GM19395 (cell line): ENCODE data around the gene ZNF454.

Source experiments
- ATAC-seq: cut with Tn5 transposase; IDR thresholded peaks from one replicate; pipeline ENCODE4 v1.9.1; 2021; ENCODE audit warnings: mild to moderate bottlenecking, moderate library complexity; ENCODE audit not compliant: unreplicated experiment

Gene ZNF454

DNA sequence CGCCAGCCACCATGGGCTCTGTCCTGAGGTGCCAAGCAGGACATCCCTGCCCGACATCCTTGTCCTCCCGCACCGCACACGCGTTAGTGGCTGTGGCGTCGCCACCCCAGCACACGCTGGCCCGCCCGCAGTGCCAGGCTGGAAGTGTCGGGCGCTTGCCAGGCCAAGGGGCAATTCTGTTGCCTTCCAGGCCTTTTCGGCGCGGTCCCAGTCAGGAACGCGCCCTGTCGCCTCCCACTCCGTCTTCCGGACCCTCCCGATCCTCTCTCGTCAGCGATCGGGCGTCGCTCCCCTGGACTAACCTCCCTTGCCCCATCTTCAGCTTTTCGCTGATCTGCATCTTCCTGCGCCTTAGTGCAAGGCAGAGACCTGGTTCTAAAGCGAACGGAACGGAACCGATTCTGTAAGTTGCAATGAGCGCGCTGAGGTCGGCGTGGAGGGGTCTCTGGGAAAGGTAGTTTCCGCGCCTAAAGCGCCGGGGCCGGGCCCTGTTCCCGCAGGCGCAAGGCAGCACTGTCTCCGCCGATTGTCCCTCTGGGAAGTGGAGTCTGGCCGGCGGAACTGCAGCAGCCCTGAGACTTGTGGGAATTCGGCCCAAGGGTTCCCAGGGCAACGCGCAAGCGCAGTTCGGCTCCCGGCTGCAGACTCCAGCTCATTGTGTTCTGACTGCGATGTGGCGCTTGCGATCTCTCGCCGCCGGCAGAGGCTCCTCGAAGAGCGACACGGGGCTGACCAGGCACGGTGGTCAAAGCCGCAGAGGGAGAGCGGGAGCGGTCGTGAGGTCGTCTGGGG is at the start of gene ZNF454:
TSS of gene ZNF454 (plus strand) at position 630 of the 792 bp plus-strand sequence. CDS start 1,594 bp downstream, outside the sequence.
- ATAC-seq: no peak

DNA sequence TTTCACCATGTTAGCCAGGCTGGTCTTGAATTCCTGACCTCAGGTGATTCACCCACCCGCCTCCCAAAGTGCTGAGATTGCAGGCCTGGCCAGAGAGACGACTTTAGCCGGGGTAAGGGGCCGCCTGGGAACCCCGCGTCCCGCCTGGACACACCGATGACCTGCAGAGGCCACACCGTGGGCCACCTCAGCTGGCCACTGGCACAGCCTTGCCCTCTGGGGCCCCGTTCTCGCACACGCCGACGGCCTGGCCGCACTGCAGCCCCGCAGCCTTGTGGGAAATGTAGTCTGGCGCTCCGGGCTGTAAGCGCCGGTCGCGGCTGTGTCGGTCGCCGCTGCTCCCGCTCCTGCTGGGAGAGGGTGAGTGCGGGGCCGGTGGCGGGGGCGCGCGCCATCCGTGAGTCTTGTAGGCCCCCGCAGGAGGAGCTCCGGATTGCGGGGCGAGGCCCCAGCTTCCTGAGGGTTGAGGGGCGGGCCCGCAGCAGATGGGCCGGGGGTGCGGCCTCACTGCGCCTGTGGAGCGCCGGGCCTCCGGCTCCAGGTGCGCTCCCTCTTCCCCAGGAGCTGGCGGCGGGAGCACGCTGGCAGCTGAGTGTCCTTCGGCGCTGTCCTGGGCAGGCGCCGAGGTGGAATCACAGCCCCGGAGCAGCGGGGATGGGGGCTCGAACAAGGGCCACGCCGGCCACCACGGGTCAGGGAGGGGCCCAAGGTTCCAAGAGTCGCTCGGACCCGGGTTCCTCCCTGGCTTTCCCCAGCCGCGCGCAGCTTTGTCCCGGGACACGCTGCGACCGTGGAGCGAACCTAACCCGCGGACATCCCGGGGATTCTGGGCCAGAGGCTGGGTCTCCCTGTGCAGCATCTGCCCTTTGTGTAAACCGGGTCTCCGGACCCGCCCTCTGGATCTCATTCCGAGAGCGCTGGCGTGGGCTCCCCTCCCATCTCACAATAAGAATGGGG is 45.1 kb upstream of the ZNF454 start, which contains the start of gene ZFP2:
TSS of gene ZFP2 (plus strand) at position 299 of the 957 bp plus-strand sequence. CDS start 35,401 bp downstream, outside the sequence.
- no peak for ATAC-seq

DNA sequence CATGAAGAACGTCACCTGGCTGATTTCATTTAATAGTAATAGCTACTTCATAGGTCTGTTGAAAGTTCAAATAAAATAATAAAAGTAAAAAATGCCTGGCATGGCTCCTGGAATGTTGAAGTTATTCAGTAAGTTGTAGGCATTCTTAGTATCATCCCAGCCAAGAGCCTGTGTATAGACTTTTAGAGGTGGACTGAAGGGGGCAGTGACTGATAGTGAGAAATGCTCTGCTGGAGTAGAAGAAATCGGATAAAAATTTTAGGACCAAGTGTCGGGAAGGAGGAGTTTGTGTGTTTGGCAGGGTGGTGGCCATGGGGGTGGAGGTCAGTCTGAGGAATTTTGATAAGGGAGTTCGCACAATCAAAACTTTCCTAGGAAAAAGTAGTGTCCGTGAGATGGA is 41.7 kb upstream of the ZNF454 start:
- no peak for ATAC-seq

DNA sequence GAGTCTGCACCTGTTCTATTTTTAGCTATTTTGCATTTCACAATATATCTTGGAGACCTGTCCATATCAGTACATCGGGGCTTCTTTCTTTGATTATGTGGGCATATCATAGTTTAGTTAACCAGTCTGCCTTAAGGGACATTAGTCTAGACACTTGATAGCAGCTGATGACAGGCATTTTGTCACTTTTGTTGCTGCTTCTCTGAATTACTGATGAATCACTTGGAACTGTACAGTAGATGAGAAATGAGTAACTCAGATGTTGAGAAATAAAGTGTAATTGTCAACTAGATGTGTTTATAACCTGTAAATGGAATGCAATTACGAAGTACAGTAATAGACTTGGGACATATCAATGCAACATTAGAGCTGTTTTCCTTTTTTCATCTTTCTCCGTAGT is 38.1 kb upstream of the ZNF454 start:
- ATAC-seq: no peak

DNA sequence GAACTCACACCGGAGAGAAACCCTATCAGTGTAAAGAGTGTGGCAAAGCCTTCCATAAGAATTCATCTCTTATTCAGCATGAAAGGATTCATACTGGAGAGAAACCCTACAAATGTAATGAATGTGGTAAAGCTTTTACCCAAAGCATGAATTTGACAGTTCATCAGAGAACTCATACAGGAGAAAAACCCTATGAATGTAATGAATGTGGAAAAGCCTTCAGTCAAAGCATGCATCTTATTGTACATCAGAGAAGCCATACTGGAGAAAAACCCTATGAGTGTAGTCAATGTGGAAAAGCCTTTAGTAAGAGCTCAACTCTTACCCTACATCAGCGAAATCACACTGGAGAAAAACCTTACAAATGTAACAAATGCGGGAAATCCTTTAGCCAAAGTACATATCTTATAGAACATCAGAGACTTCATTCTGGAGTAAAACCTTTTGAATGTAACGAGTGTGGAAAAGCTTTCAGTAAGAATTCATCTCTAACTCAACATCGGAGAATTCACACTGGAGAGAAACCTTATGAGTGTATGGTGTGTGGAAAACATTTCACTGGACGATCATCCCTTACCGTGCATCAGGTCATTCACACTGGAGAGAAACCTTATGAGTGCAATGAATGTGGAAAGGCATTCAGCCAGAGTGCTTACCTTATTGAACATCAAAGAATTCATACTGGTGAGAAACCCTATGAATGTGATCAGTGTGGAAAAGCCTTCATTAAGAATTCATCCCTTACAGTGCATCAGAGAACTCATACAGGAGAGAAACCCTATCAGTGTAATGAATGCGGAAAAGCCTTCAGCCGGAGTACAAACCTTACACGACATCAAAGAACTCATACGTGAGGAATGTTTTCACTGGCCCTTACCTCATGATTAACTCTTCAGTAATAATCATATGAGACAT is 8.9 kb upstream of the ZNF454 start:
- ATAC-seq: no peak

DNA sequence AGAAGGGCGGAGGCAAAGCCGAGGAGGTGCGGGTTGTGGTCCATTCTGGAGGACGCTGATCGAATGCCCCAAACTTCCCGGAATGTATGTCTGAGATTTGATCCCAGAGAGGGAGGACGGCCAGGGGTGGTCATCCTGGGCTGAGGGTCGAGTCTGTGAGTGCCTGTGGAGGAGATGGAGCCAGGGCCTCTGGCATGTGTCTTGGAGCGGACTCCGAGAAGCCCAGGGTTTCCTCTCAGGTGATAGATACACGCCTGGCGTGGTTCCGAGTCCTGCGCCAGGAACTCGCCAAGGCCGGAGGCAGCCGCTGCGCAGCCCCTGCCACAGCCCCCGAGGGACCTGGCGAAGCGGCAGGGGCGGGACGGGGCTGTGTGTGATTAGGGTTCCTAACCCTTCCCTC is 363 bp downstream of the ZNF454 start:
- ATAC-seq: no peak

DNA sequence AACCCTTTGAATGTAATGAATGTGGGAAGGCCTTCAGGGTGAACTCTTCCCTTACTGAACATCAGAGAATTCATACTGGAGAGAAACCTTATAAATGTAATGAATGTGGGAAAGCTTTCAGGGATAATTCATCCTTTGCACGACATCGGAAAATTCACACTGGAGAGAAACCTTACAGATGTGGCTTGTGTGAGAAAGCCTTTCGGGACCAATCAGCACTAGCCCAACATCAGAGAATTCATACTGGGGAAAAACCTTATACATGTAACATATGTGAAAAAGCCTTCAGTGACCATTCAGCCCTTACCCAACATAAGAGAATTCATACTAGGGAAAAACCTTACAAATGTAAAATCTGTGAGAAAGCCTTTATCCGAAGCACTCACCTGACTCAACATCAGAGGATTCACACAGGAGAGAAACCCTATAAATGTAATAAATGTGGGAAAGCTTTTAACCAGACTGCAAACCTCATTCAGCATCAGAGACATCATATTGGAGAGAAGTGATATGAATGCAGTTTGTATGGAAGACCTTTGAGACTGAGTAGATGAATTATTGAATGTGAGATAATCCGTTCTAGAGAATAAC is 24.6 kb downstream of the ZNF454 start:
- ATAC-seq: no peak

DNA sequence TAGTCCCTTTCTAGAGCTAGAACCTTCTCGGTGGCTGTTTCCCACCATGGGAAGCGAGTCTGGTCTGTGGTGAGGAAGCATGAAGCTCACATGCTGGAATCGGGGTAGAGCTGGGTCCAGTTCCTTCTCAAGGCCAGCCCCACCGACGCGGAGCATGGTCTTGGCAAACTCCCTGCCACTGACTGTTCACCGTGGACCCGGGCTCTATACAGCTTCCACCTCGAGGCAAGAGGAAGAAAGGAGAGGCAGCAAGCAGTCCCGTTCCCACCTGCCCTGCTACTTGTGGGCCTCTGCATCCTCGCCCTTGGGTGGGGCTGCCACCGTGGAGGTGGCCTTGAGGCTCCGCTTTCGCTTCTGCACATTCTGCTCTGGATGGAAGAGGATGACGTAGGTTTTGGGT is 40.4 kb downstream of the ZNF454 start:
- ATAC-seq: no peak

DNA sequence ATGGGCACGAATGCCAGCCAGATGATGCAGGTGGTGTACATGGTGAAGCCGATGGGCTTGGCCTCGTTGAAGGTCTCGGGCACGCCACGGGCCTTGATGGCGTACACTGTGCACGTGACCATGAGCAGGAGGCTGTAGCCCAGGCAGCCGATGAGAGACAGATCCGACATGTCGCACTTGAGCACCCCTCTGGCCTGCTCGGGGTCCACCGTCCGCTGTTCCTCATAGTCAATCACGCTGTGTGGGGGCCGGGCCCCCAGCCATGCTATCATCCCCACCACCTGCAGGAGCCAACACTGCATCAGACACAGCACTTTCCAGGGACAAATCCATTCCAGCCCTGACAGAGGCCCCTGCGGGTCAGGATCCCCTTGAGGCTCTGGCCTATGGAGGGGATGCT is 41.9 kb downstream of the ZNF454 start:
- ATAC-seq: no peak

DNA sequence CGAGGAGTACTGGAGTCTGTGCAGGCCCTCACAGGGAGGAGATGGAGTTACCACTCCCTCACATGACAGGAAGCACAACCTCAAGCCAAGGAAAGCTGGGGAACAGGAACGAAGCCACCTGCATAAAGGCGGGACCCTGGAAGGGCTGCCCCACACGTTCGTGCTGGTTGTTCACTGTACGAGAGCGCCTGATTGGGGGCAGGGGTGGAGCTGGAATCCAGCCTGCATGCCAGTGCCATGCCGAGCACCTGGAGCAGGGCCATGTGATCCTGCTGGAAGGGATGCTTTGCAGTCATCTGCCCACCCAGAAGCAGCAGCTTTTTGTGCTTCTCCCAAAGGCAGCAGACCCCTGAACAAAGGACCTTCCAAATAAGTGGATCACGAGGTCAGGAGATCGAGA is 42.7 kb downstream of the ZNF454 start:
- ATAC-seq: no peak

DNA sequence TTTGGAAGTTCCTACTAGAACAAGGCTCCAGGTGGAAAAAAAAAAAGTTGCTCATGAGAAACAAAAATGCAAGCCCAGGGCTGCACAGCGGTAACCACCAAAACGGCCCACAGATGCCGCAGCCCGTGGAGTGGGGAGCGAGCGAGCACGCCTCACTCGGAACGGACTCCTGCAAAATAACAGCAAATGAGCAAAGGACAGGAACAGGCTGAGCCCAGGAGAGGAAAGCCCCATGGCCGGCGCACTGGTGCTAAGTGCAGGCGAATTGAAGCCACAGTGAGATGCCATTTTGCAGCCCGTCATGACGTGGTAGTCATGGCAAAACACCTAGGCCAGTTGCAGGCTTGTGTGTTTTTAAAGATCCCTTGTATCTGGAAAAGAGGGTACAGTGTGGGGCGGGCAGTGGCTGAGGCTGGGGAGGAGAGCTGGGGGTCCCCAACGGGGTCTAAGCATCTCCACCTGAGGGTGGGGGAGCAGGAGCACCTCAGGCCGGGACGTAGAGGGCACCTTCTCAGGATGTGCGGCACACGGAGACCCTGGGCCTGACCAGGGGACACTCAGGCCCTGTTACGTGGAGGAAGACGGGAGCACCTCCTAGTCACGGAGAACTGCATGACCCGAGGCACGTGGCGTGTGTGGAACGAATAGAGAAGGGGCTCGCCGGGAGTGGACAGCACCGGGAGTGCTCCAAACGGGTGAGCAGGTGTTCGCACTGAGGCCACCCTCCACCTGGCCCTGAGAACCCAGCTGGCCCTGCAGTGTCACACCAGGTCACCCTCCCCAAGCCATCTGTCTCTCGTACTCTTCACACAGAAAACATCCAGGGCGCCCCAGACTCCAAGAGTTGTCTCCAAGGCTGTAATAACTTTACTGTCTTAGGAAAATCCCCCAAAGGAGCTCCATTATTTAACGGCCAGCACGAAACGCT is 43.4 kb downstream of the ZNF454 start:
- no peak for ATAC-seq

DNA sequence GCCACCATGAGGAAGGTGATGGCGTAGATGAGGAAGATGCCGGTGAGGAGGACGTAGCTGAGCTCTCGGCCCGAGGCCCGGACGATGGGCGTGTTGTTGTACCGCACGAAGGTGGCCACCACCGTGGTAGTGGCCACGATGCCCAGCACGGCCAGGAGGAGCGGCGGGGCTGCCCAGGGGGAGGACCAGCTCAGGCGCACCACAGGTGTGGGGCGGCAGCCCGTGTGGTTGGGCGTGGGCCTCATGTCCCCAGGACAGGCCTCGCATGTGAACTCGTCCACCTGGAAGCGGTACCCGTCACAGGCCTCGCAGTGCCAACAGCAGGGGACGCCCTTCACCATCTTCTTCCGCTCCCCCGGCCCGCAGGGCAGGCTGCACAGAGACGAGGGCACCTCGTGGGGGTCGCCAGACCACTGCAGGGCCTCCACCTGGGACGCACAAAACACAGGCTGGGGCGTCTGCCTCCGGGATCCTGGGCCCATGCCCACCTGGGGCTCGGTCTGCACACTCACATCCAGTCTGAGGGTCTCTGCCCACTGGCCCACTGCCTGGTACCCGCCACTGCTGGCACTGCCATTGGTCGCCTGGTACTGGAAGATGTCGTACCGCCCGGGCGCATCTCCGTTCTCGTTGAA is 45.4 kb downstream of the ZNF454 start:
- no peak for ATAC-seq

DNA sequence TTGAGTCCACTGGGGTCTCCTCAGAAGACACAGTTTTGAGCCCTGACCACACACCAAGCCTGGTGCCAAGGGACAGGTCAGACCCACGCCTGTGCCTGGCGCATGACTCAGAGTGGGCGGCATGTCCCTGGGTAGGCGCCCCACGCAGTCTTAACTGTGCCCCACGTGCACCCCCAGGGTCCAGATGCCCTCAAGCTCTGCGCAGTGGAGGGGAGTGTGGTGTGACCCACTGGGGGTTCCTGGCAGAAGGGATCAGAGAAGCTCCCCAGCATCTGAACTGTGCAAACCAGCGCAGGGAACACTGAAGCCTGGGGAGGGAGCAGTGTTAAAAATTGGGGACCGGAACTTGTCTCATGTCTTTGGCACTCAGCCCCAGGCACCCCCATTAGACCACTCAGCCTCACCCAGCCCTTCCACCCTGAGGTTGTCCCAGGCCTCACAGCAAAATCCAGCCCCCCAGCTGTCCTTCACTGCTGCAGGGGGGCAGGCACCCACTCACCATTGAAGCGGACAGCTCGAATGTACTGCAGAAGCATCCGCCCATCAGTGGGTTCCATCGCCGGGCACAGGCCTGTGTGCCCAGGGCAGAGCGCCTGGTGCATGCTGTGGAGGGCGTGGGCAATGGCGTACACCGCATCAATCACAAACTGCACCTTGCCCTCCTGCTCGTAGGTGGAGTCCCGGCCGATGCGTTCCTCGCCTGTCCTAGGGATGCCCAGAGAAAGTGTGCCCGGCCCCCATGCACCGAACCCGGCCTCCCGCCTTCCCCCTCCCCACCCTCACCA is 47.6 kb downstream of the ZNF454 start:
- ATAC-seq: no peak

DNA sequence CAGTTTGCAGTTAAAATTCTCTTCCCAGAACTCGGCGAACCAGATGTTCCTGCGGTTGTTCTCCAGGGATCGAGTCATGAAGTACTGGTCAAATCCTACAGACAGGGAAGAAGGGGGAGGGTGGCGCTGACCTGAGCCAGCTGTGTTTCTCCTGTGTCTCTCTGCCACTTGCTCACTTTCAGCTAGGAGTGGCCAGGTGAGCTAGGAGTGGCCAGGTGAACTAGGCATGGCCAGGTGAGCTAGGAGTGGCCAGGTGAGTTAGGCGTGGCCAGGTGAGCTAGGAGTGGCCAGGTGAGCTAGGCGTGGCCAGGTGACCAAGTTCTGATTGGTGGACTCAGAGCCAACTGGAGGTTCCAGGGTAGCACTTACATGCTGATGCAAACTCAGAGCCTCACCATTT is 48.3 kb downstream of the ZNF454 start:
- ATAC-seq: no peak

DNA sequence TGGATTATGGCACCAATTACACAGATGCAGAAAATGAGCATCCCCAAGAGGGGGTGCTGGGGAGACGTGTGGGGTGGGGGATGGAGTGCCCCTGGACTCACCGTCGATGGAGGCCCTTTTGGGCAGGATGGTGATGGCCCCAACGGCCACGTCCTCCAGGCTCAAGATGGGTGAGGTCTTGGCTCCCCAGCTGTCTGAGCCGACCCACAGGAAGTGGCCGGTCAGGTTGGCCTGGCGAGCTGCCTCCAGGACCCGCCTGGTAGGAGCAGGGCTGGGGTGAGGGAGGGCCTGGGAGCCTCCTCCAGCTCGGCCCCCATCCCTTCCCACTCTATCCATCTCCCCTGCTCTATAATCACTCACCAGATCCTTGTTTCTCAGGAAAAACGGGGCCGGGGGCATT is 49.5 kb downstream of the ZNF454 start:
- ATAC-seq: no peak

DNA sequence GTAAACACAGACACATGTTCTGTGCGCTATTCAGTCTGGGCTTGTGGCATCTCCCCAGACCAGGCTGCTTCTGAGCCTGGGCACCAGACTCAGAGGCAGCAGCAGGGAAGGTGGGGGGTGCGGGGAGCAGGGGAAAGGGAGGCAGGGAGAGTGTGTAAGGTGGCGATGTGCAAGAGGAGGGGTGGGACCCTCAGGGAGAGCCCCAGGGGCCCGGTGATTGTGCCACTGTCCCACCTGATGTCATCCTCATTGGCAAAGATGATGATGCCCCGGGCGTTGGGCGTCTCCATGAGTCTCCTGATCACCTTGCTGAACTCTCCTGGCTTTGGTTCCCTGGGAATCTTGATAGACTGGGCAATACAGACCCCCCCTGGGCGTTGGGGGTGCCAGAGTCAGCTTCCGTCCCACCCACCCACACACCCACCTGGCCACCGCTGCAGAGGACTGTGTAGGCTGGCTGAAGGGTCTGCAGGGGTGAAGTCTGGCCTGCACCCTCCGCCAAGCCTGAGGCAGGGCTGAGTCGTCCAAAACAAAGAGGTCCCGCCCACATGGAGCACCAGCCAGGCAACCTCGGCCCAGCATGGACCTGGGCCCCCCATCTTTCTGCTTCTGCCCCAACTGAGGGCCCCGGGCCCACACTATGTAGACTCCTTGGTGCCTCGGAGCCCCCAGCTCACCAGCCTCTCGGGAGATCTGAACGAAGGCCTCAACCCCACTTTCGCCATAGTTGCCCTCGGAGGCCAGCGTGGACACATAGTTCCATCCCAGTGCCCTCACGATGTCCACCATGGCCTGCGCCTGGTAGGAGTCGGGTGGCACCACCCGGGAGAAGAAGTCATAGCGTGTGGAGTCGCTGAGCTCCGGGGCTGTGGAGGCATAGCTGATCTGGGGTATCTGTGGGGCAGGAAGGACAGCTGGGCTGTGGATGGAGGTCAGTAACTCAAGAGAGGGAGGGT is 50.5 kb downstream of the ZNF454 start:
- ATAC-seq: no peak
